NCI-H510A (cell line): ENCODE results near the gene RNF166.
"Not testable (repeated sequence)": the region's sequence is repeated elsewhere in the genome, so short reads cannot be mapped to it uniquely, and the experiment has no call there.

ENCODE experiments used
- DNase-seq: peaks from one replicate; lab custom pipeline; 2025; lab: John Stamatoyannopoulos, UW

Gene RNF166

GRCh38 chr16:88673716-88674379 is 32.4 kb downstream of the RNF166 start:
- no peak for DNase-seq

- no peak for DNase-seq
Measured at GRCh38 chr16:88672776-88673175, 33.4 kb downstream of the RNF166 start.

- no peak for DNase-seq
Measured at GRCh38 chr16:88671806-88672205, 34.4 kb downstream of the RNF166 start.

GRCh38 chr16:88669980-88670379 is 36.2 kb downstream of the RNF166 start:
- DNase-seq = no peak

GRCh38 chr16:88669493-88669892 is 36.7 kb downstream of the RNF166 start:
- not testable (repeated sequence) for DNase-seq

- DNase-seq = no peak
Measured at GRCh38 chr16:88667461-88667860, 38.7 kb downstream of the RNF166 start.

GRCh38 chr16:88665570-88665969 is 40.6 kb downstream of the RNF166 start:
- no peak for DNase-seq

- DNase-seq = no peak
Measured at GRCh38 chr16:88665148-88665547, 41.1 kb downstream of the RNF166 start.

GRCh38 chr16:88662843-88663606 is 43.2 kb downstream of the RNF166 start, which contains the start of gene MVD:
Gene MVD (minus strand): TSS chr16:88663091. CDS start chr16:88663080, 11 bp downstream.
- peak; percentile 80 for DNase-seq

GRCh38 chr16:88662222-88662842 is 43.9 kb downstream of the RNF166 start:
- DNase-seq = no peak

GRCh38 chr16:88661468-88661867 is 44.7 kb downstream of the RNF166 start:
- no peak for DNase-seq

GRCh38 chr16:88659160-88659559 is 47.0 kb downstream of the RNF166 start:
- DNase-seq = no peak

- no peak for DNase-seq
Measured at GRCh38 chr16:88658714-88659113, 47.5 kb downstream of the RNF166 start.

GRCh38 chr16:88657371-88657770 is 48.8 kb downstream of the RNF166 start:
- DNase-seq = no peak

- DNase-seq = no peak
Measured at GRCh38 chr16:88656291-88656980, 49.8 kb downstream of the RNF166 start.

GRCh38 chr16:88655733-88656281 is 50.4 kb downstream of the RNF166 start:
- DNase-seq = no peak

GRCh38 chr16:88655053-88655732 is 51.0 kb downstream of the RNF166 start:
- no peak for DNase-seq

GRCh38 chr16:88654363-88655052 is 51.7 kb downstream of the RNF166 start:
- DNase-seq = no peak

- no peak for DNase-seq
Measured at GRCh38 chr16:88653596-88654362, 52.4 kb downstream of the RNF166 start.

- DNase-seq = no peak
Measured at GRCh38 chr16:88653101-88653500, 53.1 kb downstream of the RNF166 start.
